Sigmoid colon (tissue), 7 donors: ENCODE results near the gene S100A7. TPM values are rescaled to one million over a fixed set of nuclear protein-coding genes. Genes with fewer than 3 reads are reported as not detected.
"Not testable (repeated sequence)": the region's sequence is repeated elsewhere in the genome, so short reads cannot be mapped to it uniquely, and the experiment has no call there.

Source experiments
- DNase-seq: peaks from one replicate; pipeline ENCODE4 v3.0.0-alpha.2; 2019
- H3K27ac ChIP-seq, 4 donors: fragments of 200-600 bp; sonication (generic); one replicate each; pipeline ENCODE4 v1.5.1; 2016 to 2019; ENCODE audit warnings: mild to moderate bottlenecking in 1 of 4
- H3K27me3 ChIP-seq, 3 donors: fragments of 200-600 bp; sonication (generic); one replicate each; pipeline ENCODE4 v1.5.1; 2019; ENCODE audit warnings: mild to moderate bottlenecking in 1 of 3
- H3K36me3 ChIP-seq, 4 donors: fragments of 200-600 bp; sonication (generic); one replicate each; pipeline ENCODE4 v1.5.1; 2016 to 2019
- H3K4me1 ChIP-seq, 4 donors: fragments of 200-600 bp; sonication (generic); one replicate each; pipeline ENCODE4 v1.5.1; 2017 to 2019
- H3K4me3 ChIP-seq, 4 donors: fragments of 200-600 bp; sonication (generic); one replicate each; pipeline ENCODE4 v1.5.1; 2017 to 2019; ENCODE audit warnings: mild to moderate bottlenecking in 2 of 4, moderate library complexity in 1 of 4
- H3K9me3 ChIP-seq, 4 donors: fragments of 200-600 bp in 3 of 4; sonication (generic) in 3 of 4; one replicate each; pipeline versions ENCODE4 v1.5.1 to v1.6.1; 2013 to 2019
- CTCF ChIP-seq, 4 experiments: fragments of 450-650 bp in 3 of 4; fragments of 200-600 bp in 1 of 4; IDR thresholded peaks; one replicate each; pipeline ENCODE4 v1.5.1; 2016 to 2019; ENCODE audit warnings: antibody characterized with exemption in 4 of 4, mild to moderate bottlenecking in 3 of 4, moderate library complexity in 2 of 4
- EP300 ChIP-seq, 4 donors: sonication (generic); formaldehyde crosslinking; IDR thresholded peaks; one replicate each; pipeline ENCODE4 v1.6.1; 2017; ENCODE audit warnings: antibody characterized with exemption in 4 of 4
- POLR2A ChIP-seq, 2 donors: fragments of 450-650 bp; IDR thresholded peaks; one replicate each; pipeline ENCODE4 v1.6.1; 2016; ENCODE audit warnings: antibody characterized with exemption in 2 of 2, mild to moderate bottlenecking in 2 of 2, moderate library complexity in 2 of 2
- POLR2AphosphoS5 ChIP-seq, 4 donors: sonication (generic); formaldehyde crosslinking; IDR thresholded peaks; one replicate each; pipeline ENCODE4 v1.6.1; 2017; ENCODE audit warnings: antibody characterized with exemption in 4 of 4
- WGBS, 2 donors: extraction: QIAGEN DNeasy Blood & Tissue Kit; methylation state at CpG; one replicate each; pipeline ENCODE4 v1.1.7; 2013; 5-methylcytosine and 5-hydroxymethylcytosine counted together
- intact Hi-C: fragments of 100-400 bp; cut with DNase I; formaldehyde crosslinking; loops from one replicate; pipeline ENCODE4 v1.15.1; 2023
- polyA plus RNA-seq, 3 donors: library from polyadenylated mRNA; stranded (reverse); fragments of 200-250 nt; gene quantifications; one replicate each; pipeline ENCODE4 v1.2.3, GENCODE V29; 2013
- total RNA-seq, 4 donors: library from RNA; depleted of rRNA; stranded (reverse); fragments of >200 nt; gene quantifications; one replicate each; pipeline ENCODE4 v1.1.0, GENCODE V29; 2016
- donor health status: healthy with polysubstance abuse.
- donor health status: Bipolar disorder and iron deficiency.
- donor health status: healthy.

The S100A7 gene
- total and polyA plus RNA-seq, 7 donors = not detected

- no peaks in the 10 kb centered on the region for H3K36me3 ChIP-seq
- no peak overlapping the region for H3K4me3 ChIP-seq
- TF ChIP-seq POLR2A (IDR thresholded peaks at IDR 0.05) (no peak), POLR2AphosphoS5 (IDR thresholded peaks at IDR 0.05) (no peak), CTCF (IDR thresholded peaks at IDR 0.05) (no peak), EP300 (IDR thresholded peaks at IDR 0.05) (no peak)
- no peak for DNase-seq
- H3K27ac ChIP-seq = no peak overlapping the region
- intact Hi-C loops = no loop called here
- WGBS, 2 donors = 7 to 8% methylated on average over 6 of the region's 6 CpGs
- no peaks in the 10 kb centered on the region for H3K4me1 ChIP-seq
- H3K9me3 ChIP-seq = no peaks in the 10 kb centered on the region
- H3K27me3 ChIP-seq = peaks cover 0 to 4% (median 0%) of the 10 kb centered on the region in 3 donors
Observed at GRCh38 chr1:153422450-153423068, 37.9 kb downstream of the S100A7 start.

GRCh38 chr1:153420306-153420705 lies 40.1 kb downstream of the S100A7 start:
- TF ChIP-seq CTCF (IDR thresholded peaks at IDR 0.05) (no peak), POLR2A (IDR thresholded peaks at IDR 0.05) (no peak), POLR2AphosphoS5 (IDR thresholded peaks at IDR 0.05) (no peak), EP300 (IDR thresholded peaks at IDR 0.05) (no peak)
- Histone ChIP-seq H3K9me3 (no peaks in the 10 kb centered on the region), H3K36me3 (no peaks in the 10 kb centered on the region), H3K27me3 (peaks cover 0 to 4% (median 0%) of the 10 kb centered on the region in 3 donors), H3K4me3 (no peak overlapping the region), H3K27ac (no peak overlapping the region), H3K4me1 (no peaks in the 10 kb centered on the region)
- intact Hi-C loops = no loop called here
- no peak for DNase-seq
- WGBS, 2 donors = 75 to 81% methylated on average over 2 of the region's 2 CpGs

GRCh38 chr1:153419436-153419793 lies 41.0 kb downstream of the S100A7 start:
- H3K27ac ChIP-seq, DNase-seq, H3K27me3 ChIP-seq, H3K4me1 ChIP-seq, intact Hi-C loops, H3K4me3 ChIP-seq, H3K9me3 ChIP-seq, H3K36me3 ChIP-seq: not testable (repeated sequence)
- WGBS, 2 donors = 47 to 62% methylated on average over 2 of the region's 2 CpGs

- H3K9me3 ChIP-seq, H3K36me3 ChIP-seq, intact Hi-C loops, DNase-seq, H3K4me1 ChIP-seq, H3K27ac ChIP-seq, H3K27me3 ChIP-seq, H3K4me3 ChIP-seq: not testable (repeated sequence)
- WGBS, 2 donors = 54 to 70% methylated on average over 7 of the region's 7 CpGs
Observed at GRCh38 chr1:153418758-153419435, 41.6 kb downstream of the S100A7 start.

DNA sequence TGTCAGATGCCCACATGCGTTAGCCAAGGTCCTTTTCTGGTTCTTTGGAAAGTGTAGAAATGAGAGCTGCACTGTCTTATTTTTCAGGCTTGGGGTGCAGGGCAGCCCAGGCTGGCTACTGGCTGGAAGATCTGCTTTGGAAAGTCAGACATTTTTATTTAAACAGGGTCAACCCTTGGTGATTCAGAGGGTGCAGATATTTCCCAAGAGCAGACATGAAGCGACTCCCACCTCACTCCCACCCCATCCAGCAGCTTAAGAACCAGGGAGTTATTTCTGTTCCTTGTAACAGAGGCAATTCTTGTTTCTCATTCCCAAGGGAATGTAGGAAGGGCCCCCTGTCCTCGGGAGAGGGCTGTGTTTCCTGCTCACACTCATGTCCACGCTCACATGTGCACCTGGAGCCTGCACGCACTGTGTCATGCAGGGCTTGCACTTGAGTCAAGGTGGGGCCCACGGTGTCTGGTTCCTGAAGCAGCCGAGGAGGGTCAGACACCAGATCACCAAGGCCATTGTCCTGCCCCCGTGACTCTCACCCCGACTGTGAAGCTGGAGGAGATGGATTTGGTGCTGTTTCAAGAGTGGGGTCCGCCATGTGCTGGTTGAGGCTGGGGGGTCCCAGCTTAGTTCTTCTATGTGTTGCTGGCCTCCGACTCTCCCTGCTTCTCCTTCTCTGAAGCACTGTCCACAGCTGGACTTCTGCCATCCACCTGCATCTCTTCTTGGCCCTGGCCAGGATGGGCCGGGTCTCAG lies 43.1 kb downstream of the S100A7 start:
- Histone ChIP-seq H3K4me1 (no peaks in the 10 kb centered on the region), H3K36me3 (no peaks in the 10 kb centered on the region), H3K27me3 (peaks cover 0 to 4% (median 0%) of the 10 kb centered on the region in 3 donors), H3K4me3 (no peak overlapping the region), H3K9me3 (no peaks in the 10 kb centered on the region), H3K27ac (no peak overlapping the region)
- intact Hi-C loops = no loop called here
- 74 to 85% methylated on average over 12 of the region's 12 CpGs for WGBS, 2 donors
- no peak for DNase-seq
- TF ChIP-seq POLR2AphosphoS5 (IDR thresholded peaks at IDR 0.05) (no peak), CTCF (IDR thresholded peaks at IDR 0.05) (no peak), EP300 (IDR thresholded peaks at IDR 0.05) (no peak), POLR2A (IDR thresholded peaks at IDR 0.05) (no peak)
